ENCODE measurements around the gene PLN.

- TF ChIP-seq NFIC (IDR thresholded peaks at IDR 0.05; ENCODE audit: borderline replicate concordance) = no peak
- TF ChIP-seq POLR2AphosphoS5 (IDR thresholded peaks at IDR 0.05; ENCODE audit: low read depth, low read length) = no peak
- TF ChIP-seq REST (IDR thresholded peaks at IDR 0.05; ENCODE audit: low read depth, low read length) = no peak
Measured at GRCh38 chr6:118562248-118562647, 14.2 kb downstream of the PLN start.

All from SK-N-SH (cell line).